T-helper 2 cell treated with Interferon-gamma antibody and Interleukin-4, amounts not matched to agents 5 μg/mL and 100 μg/mL, for 36 hours (primary cell): ENCODE measurements around the gene CDH23.

Source experiments
- DNase-seq: peaks from one replicate; pipeline ENCODE4 v3.0.0; 2021; ENCODE audit warnings: low spot score
- H3K27ac Mint-ChIP-seq: one replicate; pipeline ENCODE4 v1.8.0; 2021; ENCODE audit warnings: mild to moderate bottlenecking, mixed read lengths
- H3K27me3 Mint-ChIP-seq: one replicate; pipeline ENCODE4 v1.8.0; 2021; ENCODE audit warnings: low read depth, mixed read lengths
- H3K36me3 Mint-ChIP-seq: one replicate; pipeline ENCODE4 v1.8.0; 2021; ENCODE audit warnings: low read depth, mixed read lengths
- H3K4me1 Mint-ChIP-seq: one replicate; pipeline ENCODE4 v1.8.0; 2021; ENCODE audit warnings: low read depth, mixed read lengths
- H3K4me3 Mint-ChIP-seq: one replicate; pipeline ENCODE4 v1.8.0; 2022; ENCODE audit warnings: mild to moderate bottlenecking, moderate library complexity, mixed read lengths
- H3K9me3 Mint-ChIP-seq: one replicate; pipeline ENCODE4 v1.8.0; 2021; ENCODE audit warnings: mixed read lengths

The CDH23 gene

GRCh38 chr10:71472466-71472865 lies 75.7 kb downstream of the CDH23 start:
- Mint-ChIP-seq H3K4me1 (no peaks in the 10 kb centered on the region), H3K4me3 (no peak overlapping the region), H3K27me3 (no peaks in the 10 kb centered on the region), H3K27ac (no peak overlapping the region), H3K9me3 (no peaks in the 10 kb centered on the region), H3K36me3 (no peaks in the 10 kb centered on the region)
- no peak for DNase-seq

DNA sequence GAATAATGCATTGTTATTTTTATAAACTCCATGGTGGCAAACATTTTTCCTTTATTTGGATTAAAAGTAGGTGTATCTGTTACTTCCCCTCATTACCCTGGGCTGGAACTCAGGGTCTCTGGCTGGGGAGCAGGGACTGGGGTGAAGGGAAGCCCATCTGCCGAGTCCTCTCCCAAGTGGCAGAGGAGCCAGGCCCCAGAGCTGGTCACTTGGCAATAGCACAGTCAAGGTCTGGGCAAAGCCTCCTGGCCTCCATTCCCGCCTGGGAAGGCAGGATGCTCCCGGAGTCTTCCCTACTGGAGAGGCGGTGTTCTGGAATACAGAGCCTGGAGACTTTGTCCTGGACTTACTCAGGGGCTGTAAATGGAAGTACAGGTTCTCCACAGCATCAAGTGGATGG lies 76.2 kb downstream of the CDH23 start:
- Mint-ChIP-seq H3K4me3 (no peak overlapping the region), H3K4me1 (no peaks in the 10 kb centered on the region), H3K36me3 (no peaks in the 10 kb centered on the region), H3K27ac (no peak overlapping the region), H3K9me3 (no peaks in the 10 kb centered on the region), H3K27me3 (no peaks in the 10 kb centered on the region)
- no peak for DNase-seq

GRCh38 chr10:71473671-71474599 lies 77.2 kb downstream of the CDH23 start:
- no peaks in the 10 kb centered on the region for H3K36me3 Mint-ChIP-seq
- no peaks in the 10 kb centered on the region for H3K9me3 Mint-ChIP-seq
- no peaks in the 10 kb centered on the region for H3K4me1 Mint-ChIP-seq
- H3K4me3 Mint-ChIP-seq, result no peak overlapping the region
- H3K27ac Mint-ChIP-seq, result no peak overlapping the region
- DNase-seq, result no peak
- H3K27me3 Mint-ChIP-seq, result no peaks in the 10 kb centered on the region

DNA sequence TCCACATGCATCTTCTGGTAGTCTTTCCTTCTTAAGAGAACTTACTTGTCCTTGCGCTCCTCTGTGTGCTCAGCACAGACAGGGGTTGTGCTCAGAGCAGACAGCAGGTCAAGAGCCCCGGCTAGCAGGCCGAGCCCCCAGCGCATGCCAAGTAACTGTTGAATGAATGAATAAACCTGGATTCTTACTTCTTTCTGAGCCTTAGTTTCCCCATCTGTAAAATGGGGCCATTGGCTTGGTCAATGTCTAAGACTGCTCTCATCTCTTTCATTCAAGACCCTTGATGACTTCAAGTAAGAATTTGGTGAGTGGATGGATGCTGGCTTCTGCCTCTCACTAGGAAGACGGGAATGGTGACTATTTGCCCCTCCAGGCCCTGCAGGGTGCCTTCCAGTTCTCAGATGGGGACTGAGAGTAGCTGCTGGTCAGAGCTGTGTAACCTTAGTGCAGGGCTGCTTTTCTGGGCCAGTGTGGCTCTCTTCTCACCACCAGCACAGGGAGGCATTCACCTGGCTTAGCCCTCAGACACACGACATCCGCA lies 78.1 kb downstream of the CDH23 start:
- DNase-seq, result no peak
- Mint-ChIP-seq H3K36me3 (no peaks in the 10 kb centered on the region), H3K27ac (no peak overlapping the region), H3K4me1 (no peaks in the 10 kb centered on the region), H3K9me3 (no peaks in the 10 kb centered on the region), H3K27me3 (no peaks in the 10 kb centered on the region), H3K4me3 (no peak overlapping the region)

DNA sequence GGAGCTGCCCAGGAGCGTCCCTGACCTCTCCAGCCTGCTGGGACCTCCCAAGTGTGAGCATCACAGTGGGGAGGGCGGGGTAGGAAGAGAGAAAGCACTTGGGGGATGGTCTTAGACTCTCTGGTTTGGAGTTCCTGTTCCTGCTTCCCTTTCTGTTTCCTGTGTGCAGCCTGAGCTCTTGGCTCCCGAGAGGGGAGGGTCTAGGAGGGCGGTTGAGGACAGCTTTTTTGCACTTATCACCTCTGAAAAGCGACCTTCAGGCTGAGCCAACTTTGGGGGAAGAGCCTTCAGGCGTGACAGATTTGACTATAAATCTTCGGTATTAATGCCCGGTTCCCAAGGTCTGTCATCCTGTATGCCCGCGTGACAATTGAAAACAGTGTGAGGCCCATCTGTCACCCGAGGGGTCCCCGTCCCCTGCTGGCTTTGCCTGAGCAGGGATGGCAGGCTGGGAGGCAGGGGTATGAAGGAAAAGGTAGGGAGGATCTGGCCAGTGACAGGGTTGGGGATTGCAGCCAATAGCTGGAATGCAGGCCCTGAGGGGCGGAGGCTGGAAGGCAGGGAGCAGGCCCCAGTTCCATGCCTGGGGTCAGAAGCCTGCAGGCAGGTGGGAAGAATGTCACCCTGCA lies 78.6 kb downstream of the CDH23 start:
- Mint-ChIP-seq H3K27ac (no peak overlapping the region), H3K27me3 (peaks cover under 1% of the 10 kb centered on the region), H3K4me1 (no peaks in the 10 kb centered on the region), H3K9me3 (no peaks in the 10 kb centered on the region), H3K4me3 (no peak overlapping the region), H3K36me3 (no peaks in the 10 kb centered on the region)
- DNase-seq, result no peak

DNA sequence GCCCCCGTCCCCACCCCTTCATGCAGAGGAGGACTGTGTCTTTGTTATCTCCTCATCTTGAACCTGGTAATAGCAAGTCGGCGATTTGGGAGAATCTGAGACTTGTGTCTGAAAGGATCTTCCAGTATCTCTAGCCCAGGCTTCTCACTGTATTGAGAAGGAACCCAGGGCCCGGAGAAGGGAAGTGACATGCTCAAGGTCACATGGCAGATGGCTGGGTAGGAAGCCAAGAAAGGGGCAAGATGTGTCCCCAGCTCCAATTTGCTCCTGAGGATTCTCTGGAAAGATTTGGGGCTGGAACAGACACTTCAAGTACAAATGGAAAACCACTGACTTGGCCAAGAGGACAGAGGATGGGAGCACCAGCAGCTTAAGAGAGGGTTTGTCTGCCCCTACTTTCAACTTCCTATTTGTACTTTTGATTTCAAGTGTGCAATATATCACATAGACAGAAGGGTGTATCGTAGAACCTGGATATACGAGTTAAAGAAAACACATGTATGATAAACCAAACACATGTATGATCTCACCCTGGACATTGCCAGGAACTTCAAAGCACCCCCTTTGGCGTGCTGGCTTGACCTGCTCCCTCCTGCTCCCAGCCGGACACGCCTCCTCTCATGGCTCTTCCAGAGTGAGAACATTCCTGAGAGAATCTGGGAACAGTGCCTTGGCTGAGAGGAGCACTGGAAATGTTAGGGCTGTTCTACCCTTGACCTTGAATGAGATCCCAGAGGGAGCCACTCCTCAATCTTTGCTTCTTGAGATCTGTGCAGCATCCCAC lies 79.7 kb downstream of the CDH23 start:
- H3K9me3 Mint-ChIP-seq, result no peaks in the 10 kb centered on the region
- H3K36me3 Mint-ChIP-seq, result no peaks in the 10 kb centered on the region
- no peak overlapping the region for H3K27ac Mint-ChIP-seq
- DNase-seq, result no peak
- peaks cover 4% of the 10 kb centered on the region for H3K27me3 Mint-ChIP-seq
- no peak overlapping the region for H3K4me3 Mint-ChIP-seq
- no peaks in the 10 kb centered on the region for H3K4me1 Mint-ChIP-seq

GRCh38 chr10:71478173-71478572 lies 81.5 kb downstream of the CDH23 start:
- Mint-ChIP-seq H3K9me3 (no peaks in the 10 kb centered on the region), H3K27ac (no peak overlapping the region), H3K4me3 (no peak overlapping the region), H3K27me3 (peaks cover 4% of the 10 kb centered on the region), H3K4me1 (no peaks in the 10 kb centered on the region), H3K36me3 (no peaks in the 10 kb centered on the region)
- DNase-seq, result no peak

GRCh38 chr10:71478813-71479365 lies 82.2 kb downstream of the CDH23 start:
- Mint-ChIP-seq H3K36me3 (no peaks in the 10 kb centered on the region), H3K27ac (no peak overlapping the region), H3K4me1 (no peaks in the 10 kb centered on the region), H3K4me3 (no peak overlapping the region), H3K27me3 (peaks cover 4% of the 10 kb centered on the region), H3K9me3 (no peaks in the 10 kb centered on the region)
- DNase-seq, result no peak

GRCh38 chr10:71479831-71480230 lies 83.1 kb downstream of the CDH23 start:
- Mint-ChIP-seq H3K27ac (no peak overlapping the region), H3K36me3 (no peaks in the 10 kb centered on the region), H3K4me3 (no peak overlapping the region), H3K9me3 (no peaks in the 10 kb centered on the region), H3K27me3 (peaks cover 4% of the 10 kb centered on the region), H3K4me1 (no peaks in the 10 kb centered on the region)
- DNase-seq, result no peak

DNA sequence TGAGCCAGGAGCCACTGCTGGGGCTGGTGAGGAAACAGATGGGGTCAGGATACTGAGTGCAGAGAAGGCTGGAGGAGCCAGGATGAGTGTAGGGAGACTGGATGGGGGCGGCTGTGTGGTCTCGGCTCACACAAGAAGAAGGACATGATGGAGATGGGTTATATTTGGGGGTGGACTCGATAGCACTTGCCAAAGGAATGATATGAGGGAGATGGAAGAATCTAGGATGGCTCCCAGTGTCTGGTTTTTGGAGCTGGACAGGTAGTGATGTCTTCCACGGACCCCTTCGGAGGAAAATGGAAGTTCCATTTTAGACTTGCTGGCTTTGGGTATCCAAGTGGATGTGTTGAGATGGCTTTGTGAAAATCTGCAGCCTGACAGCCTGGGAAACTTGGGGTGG lies 83.9 kb downstream of the CDH23 start:
- no peak for DNase-seq
- H3K4me1 Mint-ChIP-seq, result no peaks in the 10 kb centered on the region
- H3K27ac Mint-ChIP-seq, result no peak overlapping the region
- H3K4me3 Mint-ChIP-seq, result no peak overlapping the region
- H3K36me3 Mint-ChIP-seq, result no peaks in the 10 kb centered on the region
- no peaks in the 10 kb centered on the region for H3K9me3 Mint-ChIP-seq
- peaks cover 4% of the 10 kb centered on the region for H3K27me3 Mint-ChIP-seq

- H3K27me3 Mint-ChIP-seq, result peaks cover 4% of the 10 kb centered on the region
- no peak overlapping the region for H3K4me3 Mint-ChIP-seq
- no peak overlapping the region for H3K27ac Mint-ChIP-seq
Measured at GRCh38 chr10:71481746-71482410, 85.2 kb downstream of the CDH23 start.

GRCh38 chr10:71482620-71483019 lies 85.9 kb downstream of the CDH23 start:
- H3K9me3 Mint-ChIP-seq, result no peaks in the 10 kb centered on the region
- DNase-seq, result no peak
- H3K4me1 Mint-ChIP-seq, result no peaks in the 10 kb centered on the region
- H3K27ac Mint-ChIP-seq, result no peak overlapping the region
- H3K4me3 Mint-ChIP-seq, result no peak overlapping the region
- peaks cover 4% of the 10 kb centered on the region for H3K27me3 Mint-ChIP-seq
- H3K36me3 Mint-ChIP-seq, result no peaks in the 10 kb centered on the region

More at GRCh38 chr10:71481746-71482410, 85.2 kb downstream of the CDH23 start:
- Mint-ChIP-seq H3K4me1 (no peaks in the 10 kb centered on the region), H3K36me3 (no peaks in the 10 kb centered on the region), H3K9me3 (no peaks in the 10 kb centered on the region)
- no peak for DNase-seq

DNA sequence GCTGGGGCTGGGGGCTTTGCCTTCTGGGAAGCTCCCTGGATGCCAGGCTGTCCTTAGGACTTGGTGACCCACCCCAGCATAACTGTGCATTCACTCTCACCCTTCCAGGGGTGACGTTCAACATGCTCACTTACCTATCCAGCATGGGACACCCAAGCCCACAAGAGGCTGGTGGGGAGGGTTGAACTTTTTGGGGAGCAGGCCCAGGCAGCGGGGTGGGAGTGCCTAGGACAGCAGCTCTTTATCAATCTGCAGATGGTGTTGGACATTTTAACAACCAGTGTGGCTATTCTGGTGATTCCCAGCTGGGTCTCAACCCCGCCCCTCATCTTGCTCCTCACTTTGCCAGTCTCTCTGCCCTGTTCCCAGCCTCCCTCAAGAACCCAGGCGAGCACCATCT lies 86.4 kb downstream of the CDH23 start:
- Mint-ChIP-seq H3K4me3 (no peak overlapping the region), H3K27ac (no peak overlapping the region), H3K36me3 (no peaks in the 10 kb centered on the region), H3K9me3 (no peaks in the 10 kb centered on the region), H3K27me3 (peaks cover 4% of the 10 kb centered on the region), H3K4me1 (no peaks in the 10 kb centered on the region)
- DNase-seq, result no peak
